WTC11 (cell line): ENCODE data around the gene STK32C. TPM values are rescaled to one million over a fixed set of nuclear protein-coding genes. Genes with fewer than 3 reads are reported as not detected.

Source experiments
- ATAC-seq: fragments of 200-7000 bp; cut with Tn5 transposase; 2 replicates; pipeline ENCODE4 v1.10.0; 2021; ENCODE audit warnings: mild to moderate bottlenecking, moderate library complexity
- CTCF ChIA-PET: fragments of 300-600 bp; sonication (Branson Sonifier 250); formaldehyde crosslinking; loops from one replicate; lab custom pipeline; 2021; ENCODE audit warnings: antibody characterized with exemption; lab: Charles Lee
- POLR2A ChIA-PET: fragments of 350-600 bp; sonication (Branson Sonifier 250); formaldehyde crosslinking; loops from one replicate; lab custom pipeline; 2021; ENCODE audit warnings: antibody characterized with exemption; lab: Charles Lee
- DNase-seq: peaks from one replicate; pipeline ENCODE4 v3.0.0; 2021; ENCODE audit warnings: low spot score
- H3K27ac Mint-ChIP-seq: 2 replicates; pipeline ENCODE4 v1.8.0; 2021; ENCODE audit warnings: mixed read lengths
- H3K27me3 Mint-ChIP-seq: 2 replicates; pipeline ENCODE4 v1.8.0; 2021; ENCODE audit warnings: low read depth, mild to moderate bottlenecking, moderate library complexity, mixed read lengths
- H3K36me3 Mint-ChIP-seq: 2 replicates; pipeline ENCODE4 v1.8.0; 2021; ENCODE audit warnings: mixed read lengths
- H3K4me1 Mint-ChIP-seq: 2 replicates; pipeline ENCODE4 v1.8.0; 2022; ENCODE audit warnings: mixed read lengths
- H3K4me3 Mint-ChIP-seq: 2 replicates; pipeline ENCODE4 v1.8.0; 2021; ENCODE audit warnings: mild to moderate bottlenecking, moderate library complexity, mixed read lengths
- H3K9me3 Mint-ChIP-seq: 2 replicates; pipeline ENCODE4 v1.8.0; 2021; ENCODE audit warnings: mixed read lengths
- AFF4 ChIP-seq: sonication (generic); formaldehyde crosslinking; IDR thresholded peaks from 2 replicates; pipeline ENCODE4 v1.8.1; 2023; ENCODE audit warnings: mild to moderate bottlenecking, missing genetic modification reagents, borderline replicate concordance
- ARID4B ChIP-seq: sonication (generic); formaldehyde crosslinking; IDR thresholded peaks from 2 replicates; pipeline ENCODE4 v1.8.0; 2023; ENCODE audit warnings: missing genetic modification reagents, mild to moderate bottlenecking, borderline replicate concordance
- ATF2 ChIP-seq: sonication (generic); formaldehyde crosslinking; IDR thresholded peaks from 2 replicates; pipeline ENCODE4 v1.8.1; 2022; ENCODE audit warnings: low read depth, missing genetic modification reagents, borderline replicate concordance
- ATF6 ChIP-seq: sonication (generic); formaldehyde crosslinking; IDR thresholded peaks from 2 replicates; pipeline ENCODE4 v1.8.1; 2023; ENCODE audit warnings: mild to moderate bottlenecking, missing genetic modification reagents
- CBFB ChIP-seq: sonication (generic); formaldehyde crosslinking; IDR thresholded peaks from 2 replicates; pipeline ENCODE4 v1.8.1; 2022; ENCODE audit warnings: mild to moderate bottlenecking, low read depth, missing genetic modification reagents
- CREM ChIP-seq: sonication (generic); formaldehyde crosslinking; IDR thresholded peaks from 2 replicates; pipeline ENCODE4 v1.8.1; 2022; ENCODE audit warnings: mild to moderate bottlenecking, missing genetic modification reagents, moderate library complexity
- CTCF ChIP-seq: fragments of 200-600 bp; IDR thresholded peaks from 2 replicates; pipeline ENCODE4 v1.8.0; 2022; ENCODE audit warnings: antibody characterized with exemption
- ELF4 ChIP-seq: sonication (generic); formaldehyde crosslinking; IDR thresholded peaks from 2 replicates; pipeline ENCODE4 v1.8.1; 2022; ENCODE audit warnings: low read depth, mild to moderate bottlenecking, moderate library complexity, missing genetic modification reagents
- FOXJ3 ChIP-seq: sonication (generic); formaldehyde crosslinking; IDR thresholded peaks from 2 replicates; pipeline ENCODE4 v1.9.0; 2021; ENCODE audit warnings: missing genetic modification reagents, mild to moderate bottlenecking, borderline replicate concordance
- JAZF1 ChIP-seq: fragments of 250-450 bp; sonication (Bioruptor Pico); IDR thresholded peaks from 2 replicates; pipeline ENCODE4 v1.9.0; 2021; ENCODE audit warnings: moderate library complexity, mild to moderate bottlenecking, inconsistent platforms
- MAX ChIP-seq: sonication (generic); formaldehyde crosslinking; IDR thresholded peaks from 2 replicates; pipeline ENCODE4 v1.8.0; 2022; ENCODE audit warnings: mild to moderate bottlenecking, missing genetic modification reagents
- TEAD4 ChIP-seq: sonication (generic); formaldehyde crosslinking; IDR thresholded peaks from 2 replicates; pipeline ENCODE4 v1.8.0; 2022; ENCODE audit warnings: mild to moderate bottlenecking, missing genetic modification reagents
- USF1 ChIP-seq: sonication (generic); formaldehyde crosslinking; IDR thresholded peaks from 2 replicates; pipeline ENCODE4 v1.8.0; 2022; ENCODE audit warnings: mild to moderate bottlenecking, missing genetic modification reagents
- USF2 ChIP-seq: sonication (generic); formaldehyde crosslinking; IDR thresholded peaks from 2 replicates; pipeline ENCODE4 v1.8.1; 2023; ENCODE audit warnings: mild to moderate bottlenecking, missing genetic modification reagents, moderate library complexity
- ZNF121 ChIP-seq: sonication (generic); formaldehyde crosslinking; IDR thresholded peaks from 2 replicates; pipeline ENCODE4 v1.8.0; 2023; ENCODE audit warnings: missing genetic modification reagents
- ZNF416 ChIP-seq: fragments of 250-450 bp; sonication (Bioruptor Pico); IDR thresholded peaks from 2 replicates; pipeline ENCODE4 v1.9.0; 2021; ENCODE audit warnings: mild to moderate bottlenecking, inconsistent platforms
- ZNF532 ChIP-seq: fragments of 250-450 bp; sonication (Bioruptor Pico); IDR thresholded peaks from 2 replicates; pipeline ENCODE4 v1.9.0; 2021; ENCODE audit warnings: mild to moderate bottlenecking, borderline replicate concordance
- total RNA-seq: library from RNA; stranded (reverse); gene quantifications from 3 replicates; pipeline ENCODE4 v1.2.3, GENCODE V29; 2021

STK32C gene
- total RNA-seq, 1 experiment from 2014 or later = 20.7 TPM

- CTCF ChIA-PET = no interaction called here
- H3K36me3 Mint-ChIP-seq = no peaks in the 10 kb centered on the region
- TF ChIP-seq MAX (CRISPR knock-in tag) (no peak), ARID4B (CRISPR knock-in tag) (no peak), ZNF416 (no peak), TEAD4 (CRISPR knock-in tag) (no peak), USF2 (CRISPR knock-in tag) (no peak), FOXJ3 (CRISPR knock-in tag) (no peak), ELF4 (CRISPR knock-in tag) (no peak), CTCF (no peak), ATF6 (no peak), USF1 (CRISPR knock-in tag) (no peak), CREM (CRISPR knock-in tag) (no peak), ZNF121 (no peak), ZNF532 (CRISPR knock-in tag) (no peak), AFF4 (CRISPR knock-in tag) (no peak), JAZF1 (CRISPR knock-in tag) (no peak), CBFB (CRISPR knock-in tag) (no peak), ATF2 (CRISPR knock-in tag) (no peak)
- TF ChIP-seq, all 79 proteins: peak for 0
- Mint-ChIP-seq H3K9me3 (no peaks in the 10 kb centered on the region), H3K27me3 (no peaks in the 10 kb centered on the region), H3K27ac (no peak overlapping the region), H3K4me3 (no peak overlapping the region), H3K4me1 (peaks cover 7% of the 10 kb centered on the region)
- DNase-seq (no peak), ATAC-seq (no peak)
- POLR2A ChIA-PET = no interaction called here
Measured at GRCh38 chr10:132254841-132255240, 52.9 kb downstream of the STK32C start.
